ENCODE results near the gene TSPAN7.

TSPAN7 gene

DNA sequence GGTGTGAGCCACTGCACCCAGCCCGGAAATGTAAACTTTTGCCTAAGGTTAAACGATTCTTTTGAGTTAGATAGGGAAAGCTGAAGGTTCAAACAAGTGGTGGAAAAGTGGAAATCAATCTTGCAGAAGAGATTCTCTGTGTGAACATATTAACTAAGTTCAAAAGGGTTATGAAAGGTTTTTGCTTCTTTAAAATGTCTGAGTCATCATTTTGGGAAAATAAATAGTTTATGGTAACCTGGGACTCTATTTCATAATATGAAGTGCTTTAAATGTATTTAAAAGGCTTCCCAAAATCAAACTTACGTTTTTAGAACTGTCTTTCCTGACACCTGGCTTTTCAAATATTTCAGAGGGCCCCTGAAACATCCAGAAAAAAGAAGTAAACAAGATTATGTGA, 166.3 kb downstream of the TSPAN7 start:
- TF ChIP-seq REST (IDR thresholded peaks at IDR 0.05; ENCODE audit: insufficient read depth in 1 of 2, low read depth in 2 of 2, low read length in 2 of 2): no peak
- TF ChIP-seq FOXP2 (optimal IDR thresholded peaks at IDR 0.05; ENCODE audit: borderline replicate concordance, extremely low read depth, extremely low read length, insufficient read depth): no peak
- no peak for TF ChIP-seq SIN3A (IDR thresholded peaks at IDR 0.05; ENCODE audit: borderline replicate concordance, insufficient read depth, low read length)
- TF ChIP-seq POLR2AphosphoS5 (IDR thresholded peaks at IDR 0.05; ENCODE audit: low read depth, low read length): no peak

- no peak for TF ChIP-seq SIN3A (IDR thresholded peaks at IDR 0.05; ENCODE audit: borderline replicate concordance, insufficient read depth, low read length)
- no peak for TF ChIP-seq POLR2AphosphoS5 (IDR thresholded peaks at IDR 0.05; ENCODE audit: low read depth, low read length)
- no peak for TF ChIP-seq REST (IDR thresholded peaks at IDR 0.05; ENCODE audit: insufficient read depth in 1 of 2, low read depth in 2 of 2, low read length in 2 of 2)
- no peak for TF ChIP-seq TAF1 (IDR thresholded peaks at IDR 0.05; ENCODE audit: borderline replicate concordance, insufficient read depth, low read length)
- TF ChIP-seq FOXP2 (optimal IDR thresholded peaks at IDR 0.05; ENCODE audit: borderline replicate concordance, extremely low read depth, extremely low read length, insufficient read depth): no peak
Measured at GRCh38 chrX:38732866-38733265, 171.5 kb downstream of the TSPAN7 start.

All from PFSK-1 (cell line).